Posterior vena cava (tissue), 2 donors: ENCODE results near the gene RPL22L1. TPM values are rescaled to one million over a fixed set of nuclear protein-coding genes. Genes with fewer than 3 reads are reported as not detected.
"Not testable (repeated sequence)": the region's sequence is repeated elsewhere in the genome, so short reads cannot be mapped to it uniquely, and the experiment has no call there.

Source experiments
- DNase-seq: peaks from one replicate; pipeline ENCODE4 v3.0.0-alpha.2; 2020; ENCODE audit warnings: low spot score
- intact Hi-C, 2 donors: fragments of 100-400 bp; cut with DNase I; formaldehyde crosslinking; loops; one replicate each; pipeline versions ENCODE4 v1.14.1 to v1.14.2; 2022 to 2023
- long read RNA-seq, 2 donors: library from polyadenylated mRNA; unstranded; transcript quantifications; one replicate each; pipeline ENCODE4 v2.0.0, GENCODE V29; 2020 to 2021
- total RNA-seq, 2 donors: library from RNA; stranded (reverse); fragmentation: NEBNext Ultra II Directional; extraction: Animal tissue kit (Norgen Biotek cat#: 25700); gene quantifications; one replicate each; pipeline ENCODE4 v1.2.1, GENCODE V29; 2021
- donor health status: DM: yes; HTN: yes; CAD: no.
- donor health status: DM: yes; HTN: yes; CAD: no.

Gene RPL22L1
- total RNA-seq = 10 to 100 TPM; 61.2 to 62.1 TPM
- long read RNA-seq, donor 1, partial matches to known transcripts = 0 of 3 reads
- long read RNA-seq, donor 1, other reads (novel, unspliced or antisense) = 0 of 3 reads
- long read RNA-seq, donor 2, transcript RPL22L1-201 (4 exons, 2,190 nt) = major isoform, 10 of 16 reads
- long read RNA-seq, donor 2, partial matches to known transcripts = 0 of 16 reads
- long read RNA-seq, donor 2, other reads (novel, unspliced or antisense) = 1 of 16 reads

DNA sequence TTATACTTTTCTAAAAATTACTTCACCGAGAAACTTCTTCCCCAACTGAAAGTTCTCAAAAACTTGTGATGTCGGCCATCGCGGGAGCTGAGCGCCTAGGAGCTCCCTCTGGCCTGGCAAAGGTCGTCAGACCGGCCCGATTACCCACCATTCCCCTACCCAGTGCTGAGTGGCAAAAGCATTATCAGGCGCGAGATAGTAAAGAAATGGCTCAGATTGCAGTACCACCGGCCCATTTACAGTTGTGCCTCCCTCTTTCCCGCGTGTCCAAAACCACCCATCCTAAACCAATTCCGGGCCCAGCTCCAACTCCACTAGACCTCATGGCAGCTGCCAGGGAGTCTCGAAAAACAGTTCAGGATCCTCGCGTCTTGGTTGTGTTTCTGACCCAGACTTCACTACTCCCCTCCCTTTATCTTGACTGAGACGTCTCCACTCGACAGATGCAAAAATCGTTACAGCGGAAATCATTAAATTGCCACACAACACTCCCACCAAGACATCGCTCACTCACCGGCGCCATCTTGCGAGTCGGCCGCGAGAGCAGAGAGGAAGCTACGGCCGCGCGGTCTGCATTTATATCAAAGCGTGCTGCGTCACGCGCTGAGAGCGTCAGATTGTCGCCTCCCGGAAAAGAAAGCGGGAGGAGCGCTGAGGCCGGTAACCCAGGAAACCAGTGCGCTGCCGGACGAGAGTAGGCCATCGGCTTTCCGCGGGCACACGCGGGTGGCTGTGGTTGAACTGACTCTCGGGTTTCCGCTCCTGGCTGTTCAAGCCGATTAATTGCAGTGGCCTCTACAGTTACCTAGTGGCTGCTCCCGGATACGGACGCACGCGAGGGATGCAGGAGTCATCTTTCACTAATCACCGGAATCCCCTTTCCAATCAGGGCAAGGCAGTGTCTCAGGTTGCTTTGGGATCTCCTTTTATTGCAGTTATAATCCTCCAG lies at the start of gene RPL22L1:
Gene RPL22L1 (minus strand): TSS at position 551 of the 949 bp plus-strand sequence. CDS start 28 bp downstream, at position 523.
- DNase-seq = peak; percentile 98
- intact Hi-C loops = no loop called here

GRCh38 chr3:170918715-170919114 lies 48.7 kb upstream of the RPL22L1 start:
- intact Hi-C loops = no loop called here

DNA sequence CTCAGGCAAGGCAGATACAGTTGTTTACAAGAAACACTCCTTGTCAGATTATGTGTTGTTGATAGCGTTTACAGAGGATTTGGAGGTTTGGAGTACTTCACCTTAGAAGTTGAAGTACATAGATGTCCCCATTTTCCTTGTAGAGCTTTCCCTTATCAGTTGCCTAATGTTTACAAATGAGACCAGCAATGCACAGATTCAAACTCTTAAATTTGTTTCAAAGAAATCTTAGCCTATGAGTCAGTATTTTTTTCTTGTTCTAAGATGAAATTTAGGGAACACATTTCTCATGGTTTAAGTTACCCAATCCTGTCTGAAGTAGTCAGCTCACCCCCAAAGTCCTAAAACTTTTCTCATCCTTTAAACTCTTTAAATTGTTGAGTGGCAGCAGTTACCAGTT lies 44.7 kb upstream of the RPL22L1 start:
- intact Hi-C loops = no loop called here
- DNase-seq = no peak

More at GRCh38 chr3:170918715-170919114, 48.7 kb upstream of the RPL22L1 start:
- DNase-seq = no peak

DNA sequence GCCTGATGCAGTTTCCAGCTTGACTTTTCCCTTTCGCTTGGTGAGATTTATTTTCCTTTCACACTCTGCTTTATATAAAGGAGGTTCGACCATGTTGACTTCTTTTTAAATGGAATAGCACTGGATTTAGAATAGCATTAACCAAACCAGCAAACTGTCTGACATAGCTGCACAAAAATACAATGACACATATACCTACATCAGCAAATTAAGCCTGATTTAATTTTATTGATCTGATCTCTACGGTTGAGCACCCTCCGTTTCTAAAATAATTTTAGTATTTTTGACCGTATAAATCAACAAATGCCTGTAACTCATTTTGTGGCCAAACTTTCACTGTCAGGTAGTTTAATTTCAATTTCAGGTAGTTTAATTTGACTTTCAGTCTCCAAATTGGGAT lies 44.2 kb upstream of the RPL22L1 start:
- intact Hi-C loops = no loop called here
- DNase-seq = no peak

- DNase-seq = no peak
- intact Hi-C loops = no loop called here
These were observed 41.1 kb upstream of the RPL22L1 start for GRCh38 chr3:170911051-170911450.

DNA sequence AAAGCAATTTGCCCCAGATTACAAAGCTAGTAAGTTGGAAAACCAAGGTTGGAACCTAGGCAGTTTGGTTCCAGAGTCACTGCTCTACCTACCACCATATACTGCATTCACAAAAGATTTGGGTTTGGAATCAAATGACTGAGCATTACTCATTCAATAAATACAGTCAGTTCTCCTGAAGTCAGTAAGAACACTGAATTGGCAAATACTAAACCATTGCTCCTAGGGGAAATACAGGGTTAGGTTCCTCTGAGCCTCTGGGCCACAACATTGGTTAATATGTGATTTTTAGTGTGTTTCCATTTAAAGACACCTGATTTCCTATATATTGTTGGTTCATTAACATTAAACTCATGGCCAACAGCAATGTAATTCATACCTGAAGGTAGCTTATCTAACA lies 40.5 kb upstream of the RPL22L1 start:
- intact Hi-C loops = no loop called here

DNA sequence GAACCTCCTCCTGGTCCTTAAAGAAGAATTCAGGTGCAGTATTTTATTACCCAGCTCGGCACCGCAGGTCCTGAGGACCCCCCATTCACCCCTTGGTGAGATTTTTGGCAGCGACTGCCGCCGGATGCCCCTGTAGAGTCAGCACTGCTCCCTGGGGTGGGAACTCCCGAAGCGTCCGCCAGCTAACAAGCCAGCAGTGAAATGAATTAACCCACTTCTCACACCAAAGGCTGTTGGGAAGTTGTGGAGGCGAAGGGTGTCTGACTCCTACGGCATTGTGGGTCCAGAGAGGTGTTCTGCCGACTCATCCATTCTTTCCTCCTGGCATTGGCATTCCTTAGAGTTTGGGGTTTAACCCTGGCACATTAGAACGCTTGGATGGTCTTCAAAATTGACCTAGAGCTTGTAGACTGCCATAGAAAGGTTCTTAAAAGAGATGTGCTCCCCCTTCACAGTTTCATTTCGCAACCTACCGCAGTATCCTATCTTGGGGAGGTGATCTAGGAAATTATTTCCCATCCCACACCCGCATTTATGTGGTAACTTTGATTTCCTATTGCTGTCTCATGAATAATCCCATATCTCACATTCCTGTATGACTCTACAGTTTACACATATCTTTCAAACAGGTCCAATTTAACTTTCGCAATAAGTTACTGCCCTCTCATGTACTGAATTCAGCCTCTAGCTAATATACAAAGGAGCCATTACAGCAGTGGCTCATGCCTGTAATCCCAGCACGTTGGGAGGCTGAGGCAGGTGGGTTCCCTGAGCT lies 39.3 kb upstream of the RPL22L1 start:
- DNase-seq = no peak
- intact Hi-C loops = no loop called here

More for the DNA sequence above, 40.5 kb upstream of the RPL22L1 start:
- DNase-seq = no peak

- peak; percentile 99 for DNase-seq
- intact Hi-C loops = no loop called here
These were observed 38.5 kb upstream of the RPL22L1 start, which contains the start of gene EIF5A2 for GRCh38 chr3:170908235-170909116. Gene EIF5A2 (minus strand): TSS chr3:170908637. CDS start chr3:170907806, 831 bp downstream.

GRCh38 chr3:170907637-170908234 lies 37.7 kb upstream of the RPL22L1 start:
- DNase-seq = no peak

GRCh38 chr3:170905862-170906261 lies 35.9 kb upstream of the RPL22L1 start:
- DNase-seq = no peak
- intact Hi-C loops = no loop called here

More at GRCh38 chr3:170907637-170908234, 37.7 kb upstream of the RPL22L1 start:
- intact Hi-C loops = no loop called here

DNA sequence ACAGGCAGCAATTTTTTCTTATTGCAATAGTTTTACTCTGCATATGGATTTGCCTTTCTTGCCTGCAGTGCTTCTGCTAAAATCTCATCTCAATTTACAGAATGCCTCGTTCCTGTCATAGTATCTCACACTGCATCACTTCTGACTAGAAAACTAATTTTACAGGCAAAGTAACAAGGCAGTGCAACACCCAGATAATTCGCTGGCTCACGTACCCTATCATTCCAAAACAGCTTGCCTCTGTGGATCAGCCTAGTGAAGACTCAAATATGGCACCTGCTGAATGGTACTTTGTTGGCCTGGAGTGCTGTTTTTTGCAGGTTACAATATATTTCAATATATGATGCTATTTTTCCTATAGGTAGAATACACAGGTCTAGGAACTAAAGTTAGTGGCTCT lies 33.1 kb upstream of the RPL22L1 start:
- DNase-seq = no peak
- intact Hi-C loops = no loop called here

GRCh38 chr3:170899455-170899854 lies 29.5 kb upstream of the RPL22L1 start:
- intact Hi-C loops = no loop called here
- no peak for DNase-seq

- DNase-seq = no peak
- intact Hi-C loops = no loop called here
These were observed 28.0 kb upstream of the RPL22L1 start for GRCh38 chr3:170897978-170898377.

- intact Hi-C loops, DNase-seq: not testable (repeated sequence)
These were observed 27.2 kb upstream of the RPL22L1 start for GRCh38 chr3:170897199-170897598.

- intact Hi-C loops = no loop called here
- DNase-seq = no peak
These were observed 26.8 kb upstream of the RPL22L1 start for GRCh38 chr3:170896781-170897180.

- intact Hi-C loops, DNase-seq: not testable (repeated sequence)
These were observed 26.3 kb upstream of the RPL22L1 start for GRCh38 chr3:170896333-170896732.

DNA sequence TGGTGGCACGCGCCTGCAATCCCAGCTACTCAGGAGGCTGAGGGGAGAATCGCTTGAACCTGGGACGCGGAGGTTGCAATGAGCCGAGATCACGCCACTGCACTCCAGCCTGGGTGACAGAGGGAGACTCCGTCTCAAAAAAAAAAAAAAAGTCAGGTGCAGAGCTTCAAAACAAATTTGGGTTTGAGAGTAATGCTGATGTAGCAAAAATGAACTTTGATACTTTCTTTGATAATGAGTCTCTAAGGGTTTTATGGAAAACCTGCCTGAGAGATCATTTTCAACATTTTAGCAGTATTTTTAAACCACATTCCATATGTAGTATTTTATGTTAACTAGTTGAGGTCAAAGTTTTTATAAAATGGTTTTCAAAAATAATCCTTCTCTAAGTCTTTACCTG lies 23.9 kb upstream of the RPL22L1 start:
- intact Hi-C loops = no loop called here
- DNase-seq = no peak

DNA sequence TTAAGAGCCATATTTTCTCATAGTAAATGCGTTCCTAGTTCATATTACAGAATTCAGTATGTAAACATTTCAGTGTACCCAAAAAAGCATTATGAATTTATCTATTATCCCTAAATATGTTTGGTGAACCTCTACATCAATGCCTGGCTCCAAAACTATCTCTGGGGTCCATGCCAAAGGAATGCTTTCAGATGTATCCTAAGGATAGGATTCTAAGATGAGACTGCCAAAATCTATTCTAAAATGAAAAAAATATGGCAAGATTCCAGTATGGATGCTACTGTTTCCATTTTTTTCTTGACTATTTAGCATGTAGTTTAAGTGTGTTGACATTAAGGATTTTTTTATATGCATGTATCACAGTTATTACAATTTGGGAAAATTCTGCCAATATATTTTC lies 19.6 kb upstream of the RPL22L1 start:
- DNase-seq = no peak
- intact Hi-C loops = no loop called here
